ENCODE data around the gene ZNF558. TPM values are rescaled to one million over a fixed set of nuclear protein-coding genes. Genes with fewer than 3 reads are reported as not detected.

Gene ZNF558
- 36.0 TPM for total RNA-seq
- polyA plus RNA-seq: 24.9 TPM

DNA sequence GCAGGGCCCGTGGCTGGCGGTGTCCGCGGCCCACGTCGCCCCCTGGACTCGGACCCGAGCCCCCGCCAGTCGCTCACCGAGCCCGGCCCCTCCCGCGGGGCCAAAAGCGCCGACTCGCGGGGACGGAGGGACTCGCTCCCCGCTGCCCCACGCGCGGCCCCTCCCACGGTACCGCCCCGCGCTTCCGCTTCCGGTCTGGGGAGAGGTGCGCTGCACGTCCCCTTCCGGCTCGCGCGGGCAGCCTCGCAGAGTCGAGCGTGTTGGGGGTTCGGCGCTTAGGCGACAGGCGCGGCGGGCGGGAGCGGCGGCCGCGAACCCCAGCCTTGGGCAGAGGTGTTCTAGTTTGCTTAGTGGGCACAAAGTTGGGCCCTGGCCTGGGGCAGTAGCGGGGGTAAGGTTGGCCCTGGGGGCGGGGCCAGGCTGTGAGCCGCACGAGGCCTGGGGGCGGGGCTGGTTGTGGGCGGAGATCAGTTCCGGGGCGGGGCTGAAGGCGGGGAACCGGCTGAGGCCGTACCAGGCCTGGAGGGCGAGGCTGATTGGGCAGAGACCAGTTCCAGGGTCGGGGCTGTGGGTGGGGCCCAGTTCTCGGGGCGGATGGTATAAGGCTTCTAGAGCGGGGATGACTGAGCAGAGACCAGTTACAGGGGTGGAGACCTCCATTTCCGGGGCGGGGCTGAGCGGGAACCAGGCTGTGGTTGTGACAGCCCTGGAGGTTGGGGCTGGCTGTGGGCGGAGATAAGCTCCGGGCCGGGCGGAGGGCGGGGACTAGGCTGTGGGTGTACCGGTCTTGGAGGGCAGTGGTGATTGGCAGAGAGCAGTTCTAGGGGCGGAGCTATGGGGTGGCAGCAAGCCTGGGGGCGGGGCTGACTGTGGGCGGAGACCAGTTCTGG is at the start of gene ZNF558, which contains the start of gene MBD3L1:
Gene ZNF558, minus strand, starts transcription at position 173 of the 890 bp plus-strand sequence. CDS start 9,645 bp downstream, outside the sequence.
Gene MBD3L1, plus strand, starts transcription at position 246 of the 890 bp plus-strand sequence. CDS start 10,302 bp downstream, outside the sequence.
- under 1% methylated on average over 78 of the region's 78 CpGs for WGBS
- peaks cover 1% of the 10 kb centered on the region for H3K4me1 ChIP-seq (ENCODE audit: insufficient read depth)
- peak within 1 kb of the TSS; percentile 95 for H3K27ac ChIP-seq (ENCODE audit: low read depth)

DNA sequence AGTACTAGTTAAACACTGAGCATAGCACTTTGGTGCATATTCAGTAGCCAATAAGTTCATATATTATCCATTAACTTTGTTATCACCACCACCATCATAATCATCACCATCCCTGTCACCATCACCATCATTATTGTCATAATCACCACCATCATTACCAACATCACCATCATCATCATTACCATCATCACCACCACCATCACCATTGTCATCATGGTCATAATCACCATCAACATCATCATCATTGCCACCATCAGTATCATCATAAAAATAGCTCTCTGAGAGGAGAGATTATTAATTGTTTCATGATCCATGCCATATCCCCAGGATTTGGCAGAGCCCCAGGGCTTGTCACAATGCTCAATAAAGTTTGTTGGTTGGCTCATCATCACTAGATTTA is 49.4 kb upstream of the ZNF558 start:
- no peaks in the 10 kb centered on the region for H3K4me1 ChIP-seq (ENCODE audit: insufficient read depth)
- H3K36me3 ChIP-seq (ENCODE audit: insufficient read depth): no peaks in the 10 kb centered on the region
- DNase-seq (ENCODE audit: extremely low spot score): no peak
- H3K27ac ChIP-seq (ENCODE audit: low read depth): no peak overlapping the region
- H3K4me3 ChIP-seq (ENCODE audit: low read depth, low read length): no peak overlapping the region

More for the DNA sequence above, at the start of gene ZNF558, which contains the start of gene MBD3L1:
- DNase-seq (ENCODE audit: extremely low spot score): peak; percentile 93
- no peaks in the 10 kb centered on the region for H3K36me3 ChIP-seq (ENCODE audit: insufficient read depth)
- peak within 1 kb of the TSS; percentile 87 for H3K4me3 ChIP-seq (ENCODE audit: low read depth, low read length)

DNA sequence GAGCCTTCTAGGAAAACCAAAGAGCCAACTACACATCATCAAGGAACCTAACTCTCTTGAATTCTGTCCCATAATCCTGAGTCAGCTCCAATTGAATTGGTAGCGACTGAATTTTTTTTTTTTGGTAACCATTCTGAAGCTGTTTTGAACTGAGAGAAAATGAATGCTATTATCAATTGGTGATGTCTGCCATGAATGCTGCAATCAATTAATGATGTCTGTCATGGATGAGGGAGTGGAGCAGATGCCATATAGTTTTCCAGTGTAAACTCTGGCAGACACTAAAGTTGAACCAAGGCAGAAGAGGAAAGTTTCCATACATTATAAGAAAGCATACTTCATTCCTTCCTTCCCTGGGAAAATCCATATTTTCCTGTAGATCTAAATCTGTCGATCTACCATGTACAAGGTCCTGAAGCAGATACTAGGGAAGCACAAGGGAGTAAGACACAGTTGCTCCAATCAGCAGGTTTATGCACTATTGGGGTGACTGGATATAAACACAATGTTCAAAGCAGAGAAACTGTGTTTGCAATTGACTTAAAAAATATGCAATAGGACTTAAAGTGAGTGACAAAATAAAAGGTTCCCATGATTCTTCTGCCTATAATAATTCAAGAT is 48.9 kb upstream of the ZNF558 start:
- Histone ChIP-seq H3K4me1 (ENCODE audit: insufficient read depth) (no peaks in the 10 kb centered on the region), H3K36me3 (ENCODE audit: insufficient read depth) (no peaks in the 10 kb centered on the region), H3K4me3 (ENCODE audit: low read depth, low read length) (no peak overlapping the region), H3K27ac (ENCODE audit: low read depth) (no peak overlapping the region)
- no peak for DNase-seq (ENCODE audit: extremely low spot score)
- WGBS: 64% methylated on average over 2 of the region's 2 CpGs

DNA sequence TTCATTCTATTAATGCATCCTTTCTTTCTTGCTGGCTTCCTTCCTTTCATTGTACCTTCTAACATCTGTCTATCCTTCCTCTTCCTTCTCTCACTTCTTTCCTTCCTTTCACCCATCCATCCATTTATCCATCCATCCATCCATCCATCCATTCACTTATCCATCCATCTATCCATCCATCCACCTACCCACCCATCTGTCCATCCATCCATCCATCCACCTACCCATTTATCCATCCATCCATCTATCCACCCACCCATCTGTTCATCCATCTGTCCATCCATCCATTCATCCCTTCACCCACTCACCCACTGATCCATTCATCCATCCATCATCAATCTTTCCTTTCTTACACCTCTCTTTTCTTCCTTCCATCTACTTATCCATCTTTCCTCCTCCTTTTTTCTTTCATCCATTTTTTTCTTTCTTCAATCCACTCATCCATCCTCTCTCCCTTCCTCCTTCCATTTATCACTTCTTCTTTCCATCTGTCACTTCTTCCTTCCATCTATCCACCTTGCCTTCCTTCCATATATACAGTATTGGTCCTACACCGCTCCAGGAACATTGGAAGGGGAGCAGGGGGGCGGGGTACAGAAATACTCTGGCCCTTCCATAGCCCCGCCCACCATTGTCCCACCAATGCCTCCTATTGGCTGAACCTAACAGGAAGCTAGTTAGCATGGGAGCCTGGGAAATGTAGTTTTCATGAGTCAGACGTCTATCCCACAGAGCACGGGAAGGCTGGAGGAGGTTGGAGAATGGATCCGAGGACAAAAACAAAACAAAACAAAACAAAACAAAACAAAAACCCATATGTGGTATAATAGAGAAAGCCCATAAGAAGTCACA is 46.0 kb upstream of the ZNF558 start:
- 27% methylated on average over 6 of the region's 6 CpGs for WGBS
- no peak for DNase-seq (ENCODE audit: extremely low spot score)
- Histone ChIP-seq H3K4me1 (ENCODE audit: insufficient read depth) (no peaks in the 10 kb centered on the region), H3K36me3 (ENCODE audit: insufficient read depth) (no peaks in the 10 kb centered on the region), H3K27ac (ENCODE audit: low read depth) (no peak overlapping the region), H3K4me3 (ENCODE audit: low read depth, low read length) (no peak overlapping the region)

DNA sequence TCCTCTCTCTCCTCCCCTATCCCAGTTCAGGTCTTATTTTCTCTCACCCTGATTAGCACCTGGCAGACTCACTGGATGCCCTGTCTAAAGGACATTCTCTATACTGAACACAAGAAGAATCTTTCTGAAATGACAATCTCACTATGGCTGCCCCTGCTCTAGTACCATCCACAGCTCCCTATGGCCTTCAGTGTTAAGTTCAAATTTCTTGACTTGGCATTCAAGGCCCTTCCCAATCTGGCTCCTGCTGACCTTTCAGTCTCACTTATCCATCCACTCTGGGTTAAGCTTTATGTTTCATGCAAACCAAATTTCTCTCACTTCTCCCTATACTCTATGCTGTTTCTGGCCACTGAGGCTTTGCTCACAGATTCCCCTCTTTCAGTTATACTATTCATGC is 34.2 kb upstream of the ZNF558 start:
- no peak for DNase-seq (ENCODE audit: extremely low spot score)
- H3K36me3 ChIP-seq (ENCODE audit: insufficient read depth): no peaks in the 10 kb centered on the region
- no peaks in the 10 kb centered on the region for H3K4me1 ChIP-seq (ENCODE audit: insufficient read depth)
- no peak overlapping the region for H3K4me3 ChIP-seq (ENCODE audit: low read depth, low read length)
- H3K27ac ChIP-seq (ENCODE audit: low read depth): no peak overlapping the region

DNA sequence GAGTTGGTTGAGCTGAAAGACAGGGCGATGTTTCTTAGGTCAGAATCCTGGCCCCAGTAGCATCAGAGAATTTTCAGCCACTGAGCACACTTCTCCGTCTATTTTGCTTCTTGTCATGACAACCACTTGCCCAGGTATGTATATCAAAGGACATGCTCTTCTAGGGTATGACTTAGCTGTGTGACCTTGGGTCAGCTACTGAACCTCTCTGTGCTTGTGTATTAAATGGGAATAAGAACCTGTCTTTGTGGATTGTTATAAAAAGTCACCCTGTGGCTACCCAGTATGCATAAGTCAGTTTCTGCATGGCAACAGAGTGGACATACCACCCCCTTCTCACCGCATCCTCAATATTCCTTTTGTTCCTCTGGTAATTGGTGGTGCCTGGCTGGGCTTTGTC is 26.2 kb upstream of the ZNF558 start:
- WGBS: 80% methylated on average over 3 of the region's 3 CpGs
- no peak for DNase-seq (ENCODE audit: extremely low spot score)
- Histone ChIP-seq H3K36me3 (ENCODE audit: insufficient read depth) (no peaks in the 10 kb centered on the region), H3K4me3 (ENCODE audit: low read depth, low read length) (no peak overlapping the region), H3K27ac (ENCODE audit: low read depth) (no peak overlapping the region), H3K4me1 (ENCODE audit: insufficient read depth) (no peaks in the 10 kb centered on the region)

DNA sequence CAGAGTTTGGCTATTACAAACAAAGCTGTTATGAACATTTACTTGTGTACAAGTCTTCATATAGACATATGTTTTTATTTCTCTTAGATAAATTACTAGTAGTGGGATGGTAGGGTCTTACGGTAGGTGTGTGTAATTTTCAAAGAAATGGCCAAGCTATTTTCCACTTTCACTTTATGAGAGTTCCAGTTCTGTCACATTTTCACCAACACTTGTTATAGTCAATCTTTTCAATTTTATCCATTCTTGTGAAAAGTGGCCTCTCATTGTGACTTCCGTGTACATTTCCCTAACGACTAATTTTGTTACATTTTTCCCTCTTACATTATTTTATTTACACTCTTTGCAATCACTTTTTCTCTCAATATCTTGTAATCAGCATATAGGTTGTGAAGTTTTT is 18.4 kb upstream of the ZNF558 start:
- 90% methylated on average over 3 of the region's 3 CpGs for WGBS
- Histone ChIP-seq H3K36me3 (ENCODE audit: insufficient read depth) (no peaks in the 10 kb centered on the region), H3K4me1 (ENCODE audit: insufficient read depth) (no peaks in the 10 kb centered on the region), H3K27ac (ENCODE audit: low read depth) (no peak overlapping the region), H3K4me3 (ENCODE audit: low read depth, low read length) (no peak overlapping the region)
- DNase-seq (ENCODE audit: extremely low spot score): no peak

DNA sequence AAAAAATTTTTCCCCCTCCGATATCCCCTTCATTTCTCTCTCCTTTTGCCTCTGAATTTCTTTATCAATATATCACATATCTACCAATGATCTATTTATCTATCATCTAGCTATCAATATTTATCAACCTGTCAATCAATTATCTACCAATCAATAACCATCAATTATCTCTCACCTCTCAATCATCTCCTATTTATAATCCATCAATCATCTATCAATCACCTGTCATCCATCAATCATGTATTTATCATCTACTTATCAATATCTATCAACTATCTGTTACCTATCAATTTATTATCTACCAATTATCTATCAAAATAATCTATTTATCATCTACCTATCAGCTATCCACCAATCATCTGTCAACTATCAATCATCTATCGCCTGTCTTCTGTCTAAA is 17.1 kb upstream of the ZNF558 start:
- 97% methylated on average over 2 of the region's 2 CpGs for WGBS

DNA sequence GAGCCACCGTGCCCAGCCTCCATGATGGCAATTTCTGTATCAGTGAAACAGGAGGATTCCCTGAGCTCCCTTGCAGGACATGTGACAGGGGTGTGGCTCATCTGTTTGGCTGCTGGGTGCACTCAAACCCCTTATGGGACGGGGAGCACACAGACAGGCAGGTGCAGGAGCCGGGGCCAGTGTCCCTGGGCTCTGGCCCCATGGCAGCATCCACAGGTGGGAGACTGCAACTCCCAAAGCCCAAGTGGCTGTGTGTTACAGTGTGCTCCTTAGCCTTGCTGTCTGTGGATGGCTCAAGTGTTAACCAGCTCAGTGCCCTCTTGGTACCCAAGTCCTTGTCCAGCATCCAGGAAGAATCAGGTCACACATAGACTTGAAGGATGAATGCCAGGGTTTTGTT is 14.7 kb upstream of the ZNF558 start:
- Histone ChIP-seq H3K36me3 (ENCODE audit: insufficient read depth) (no peaks in the 10 kb centered on the region), H3K4me3 (ENCODE audit: low read depth, low read length) (no peak overlapping the region), H3K4me1 (ENCODE audit: insufficient read depth) (no peaks in the 10 kb centered on the region), H3K27ac (ENCODE audit: low read depth) (no peak overlapping the region)
- WGBS: 72% methylated on average over 3 of the region's 3 CpGs
- no peak for DNase-seq (ENCODE audit: extremely low spot score)

More for the DNA sequence above, 17.1 kb upstream of the ZNF558 start:
- no peak overlapping the region for H3K27ac ChIP-seq (ENCODE audit: low read depth)
- H3K36me3 ChIP-seq (ENCODE audit: insufficient read depth): no peaks in the 10 kb centered on the region
- H3K4me3 ChIP-seq (ENCODE audit: low read depth, low read length): no peak overlapping the region
- no peak for DNase-seq (ENCODE audit: extremely low spot score)
- H3K4me1 ChIP-seq (ENCODE audit: insufficient read depth): no peaks in the 10 kb centered on the region

DNA sequence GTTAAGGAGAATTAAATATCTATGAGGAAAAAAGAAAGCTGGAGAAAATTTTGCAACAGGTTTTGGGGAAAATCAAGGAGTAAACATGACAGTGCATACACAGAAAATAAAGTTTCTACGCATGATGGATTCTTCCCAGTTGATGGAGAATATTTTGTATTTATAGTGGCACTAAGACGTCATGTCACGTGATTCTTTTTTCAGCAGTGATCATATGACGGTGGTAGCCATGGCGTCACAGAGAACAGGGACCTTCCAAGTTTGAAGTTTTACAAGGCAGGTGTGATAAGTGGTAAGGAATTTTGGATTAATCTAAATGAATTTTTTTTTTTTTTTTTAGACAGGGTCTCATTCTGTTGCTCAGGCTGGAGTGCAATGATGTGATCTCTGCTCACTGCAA is 8.6 kb upstream of the ZNF558 start:
- H3K36me3 ChIP-seq (ENCODE audit: insufficient read depth): no peaks in the 10 kb centered on the region
- no peaks in the 10 kb centered on the region for H3K4me1 ChIP-seq (ENCODE audit: insufficient read depth)
- H3K27ac ChIP-seq (ENCODE audit: low read depth): no peak overlapping the region
- H3K4me3 ChIP-seq (ENCODE audit: low read depth, low read length): no peak overlapping the region
- 88% methylated on average over 5 of the region's 5 CpGs for WGBS
- DNase-seq (ENCODE audit: extremely low spot score): no peak

DNA sequence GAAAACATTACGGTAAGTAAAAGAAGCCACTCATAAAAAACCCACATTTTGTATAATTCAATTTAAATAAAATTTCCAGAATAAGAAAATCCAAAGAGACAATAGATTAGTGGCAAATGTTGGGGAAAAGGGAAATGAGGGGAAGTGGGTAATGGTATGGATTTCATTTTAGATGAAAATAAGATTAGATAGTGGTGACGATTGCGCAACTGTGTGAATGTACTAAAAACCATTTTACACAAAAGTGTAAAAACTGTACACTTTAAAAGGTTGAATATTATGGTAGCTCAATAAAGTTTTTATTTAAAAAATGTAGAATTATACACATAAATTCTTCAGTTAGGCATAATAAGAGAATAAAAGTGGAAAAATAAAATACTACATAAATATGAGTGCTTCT is 3.8 kb upstream of the ZNF558 start:
- H3K4me1 ChIP-seq (ENCODE audit: insufficient read depth): peaks cover 1% of the 10 kb centered on the region
- no peak overlapping the region for H3K27ac ChIP-seq (ENCODE audit: low read depth)
- H3K36me3 ChIP-seq (ENCODE audit: insufficient read depth): no peaks in the 10 kb centered on the region
- 95% methylated on average over 3 of the region's 3 CpGs for WGBS
- no peak overlapping the region for H3K4me3 ChIP-seq (ENCODE audit: low read depth, low read length)
- no peak for DNase-seq (ENCODE audit: extremely low spot score)

DNA sequence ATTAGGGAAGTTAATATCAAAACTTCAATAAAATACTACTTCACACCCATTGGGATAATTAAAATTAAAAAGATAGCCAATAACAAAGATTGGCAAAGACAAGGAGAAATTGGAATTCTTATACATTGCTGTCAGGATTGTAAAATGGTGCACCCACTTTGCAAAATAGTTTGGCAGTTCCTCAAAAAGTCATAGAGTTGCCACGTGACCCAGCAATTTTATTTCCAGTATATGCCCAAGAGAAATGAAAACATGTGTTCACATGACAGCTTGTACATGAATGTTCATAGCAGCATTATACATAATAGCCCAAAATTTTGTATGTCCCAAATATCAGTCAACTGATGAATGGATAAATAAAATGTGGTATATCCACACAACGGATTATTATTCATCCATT is 3.3 kb upstream of the ZNF558 start:
- H3K27ac ChIP-seq (ENCODE audit: low read depth): no peak overlapping the region
- H3K4me3 ChIP-seq (ENCODE audit: low read depth, low read length): no peak overlapping the region
- H3K36me3 ChIP-seq (ENCODE audit: insufficient read depth): no peaks in the 10 kb centered on the region
- DNase-seq (ENCODE audit: extremely low spot score): no peak
- WGBS: 61% methylated on average over 2 of the region's 2 CpGs
- peaks cover 1% of the 10 kb centered on the region for H3K4me1 ChIP-seq (ENCODE audit: insufficient read depth)

DNA sequence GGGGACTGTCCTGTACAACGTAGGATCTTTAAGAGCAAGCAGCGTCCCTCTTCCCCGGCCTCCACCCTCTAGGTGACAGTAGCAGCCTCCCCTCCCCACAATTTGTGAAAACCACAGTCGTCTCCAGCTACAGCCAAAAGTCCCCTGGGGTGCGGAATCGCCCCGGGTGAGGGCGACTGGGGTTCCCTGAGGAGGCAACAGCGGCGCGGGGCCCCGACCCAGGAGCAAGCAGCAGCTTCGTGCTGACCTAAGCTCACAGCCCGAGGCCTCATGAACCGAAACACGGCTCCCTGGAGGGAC is 322 bp downstream of the ZNF558 start:
- H3K27ac ChIP-seq (ENCODE audit: low read depth): peak overlapping the region; percentile 95
- DNase-seq (ENCODE audit: extremely low spot score): peak; percentile 6
- H3K4me1 ChIP-seq (ENCODE audit: insufficient read depth): peaks cover 1% of the 10 kb centered on the region
- H3K36me3 ChIP-seq (ENCODE audit: insufficient read depth): no peaks in the 10 kb centered on the region
- peak overlapping the region; percentile 87 for H3K4me3 ChIP-seq (ENCODE audit: low read depth, low read length)
- under 1% methylated on average over 16 of the region's 16 CpGs for WGBS
